Thymus (tissue), 11 donors: ENCODE measurements around the gene PCTP. TPM values are rescaled to one million over a fixed set of nuclear protein-coding genes. Genes with fewer than 3 reads are reported as not detected.

Source experiments
- DNase-seq, 9 donors: peaks; one replicate each; pipeline ENCODE4 v3.0.0-alpha.2; 2013; ENCODE audit warnings: low spot score in 9 of 9, low read depth in 6 of 9, missing footprints in 1 of 9
- H3K27ac ChIP-seq, 2 donors: one replicate each; pipeline ENCODE4 v1.5.1; 2013; ENCODE audit warnings: control low read depth in 1 of 2, low read depth in 1 of 2, low read length in 1 of 2, mild to moderate bottlenecking in 1 of 2, moderate library complexity in 1 of 2
- H3K27me3 ChIP-seq, 2 donors: one replicate each; pipeline ENCODE4 v1.5.1; 2013; ENCODE audit warnings: low read length in 1 of 2; ENCODE audit not compliant: control insufficient read depth in 2 of 2, insufficient read depth in 1 of 2
- H3K36me3 ChIP-seq, 2 donors: one replicate each; pipeline ENCODE4 v1.5.1; 2013; ENCODE audit warnings: low read length in 1 of 2, mild to moderate bottlenecking in 1 of 2, moderate library complexity in 1 of 2; ENCODE audit not compliant: control insufficient read depth in 2 of 2, insufficient read depth in 2 of 2
- H3K4me1 ChIP-seq, 2 donors: one replicate each; pipeline ENCODE4 v1.5.1; 2013; ENCODE audit warnings: low read length in 2 of 2; ENCODE audit not compliant: control insufficient read depth in 2 of 2, insufficient read depth in 2 of 2
- H3K4me3 ChIP-seq, 2 donors: one replicate each; pipeline ENCODE4 v1.5.1; 2013; ENCODE audit warnings: low read length in 2 of 2, control low read depth in 1 of 2, mild to moderate bottlenecking in 1 of 2
- H3K9me3 ChIP-seq, 2 donors: one replicate each; pipeline ENCODE4 v1.5.1; 2013; ENCODE audit warnings: low read length in 1 of 2, mild to moderate bottlenecking in 1 of 2; ENCODE audit not compliant: control insufficient read depth in 2 of 2, insufficient read depth in 1 of 2
- WGBS: extraction: QIAGEN DNeasy Blood & Tissue Kit; methylation state at CpG from one replicate; pipeline ENCODE4 v1.1.7; 2013; 5-methylcytosine and 5-hydroxymethylcytosine counted together
- polyA plus RNA-seq: library from polyadenylated mRNA; stranded (reverse); fragments of 200-250 nt; gene quantifications from one replicate; pipeline ENCODE4 v1.2.3, GENCODE V29; 2013
- total RNA-seq: library from RNA; stranded (reverse); fragments of 120-200 nt; gene quantifications from one replicate; pipeline ENCODE4 v1.2.4, GENCODE V29; 2013
- donor health status: healthy.

PCTP gene
- total and polyA plus RNA-seq, 2 donors = 8.1 to 18.9 TPM

- no peak overlapping the region for H3K27ac ChIP-seq
- H3K4me3 ChIP-seq = no peak overlapping the region
- H3K9me3 ChIP-seq = no peaks in the 10 kb centered on the region
- WGBS = 95% methylated on average over 4 of the region's 4 CpGs
- no peaks in the 10 kb centered on the region for H3K36me3 ChIP-seq
- no peaks in the 10 kb centered on the region for H3K27me3 ChIP-seq
- H3K4me1 ChIP-seq = no peaks in the 10 kb centered on the region
- no peak for DNase-seq
These were observed 40.9 kb upstream of the PCTP start for GRCh38 chr17:55709984-55710383.

GRCh38 chr17:55710410-55710809, 40.4 kb upstream of the PCTP start:
- 86% methylated on average over 3 of the region's 3 CpGs for WGBS
- H3K36me3 ChIP-seq = no peaks in the 10 kb centered on the region
- no peak for DNase-seq
- H3K4me3 ChIP-seq = no peak overlapping the region
- no peaks in the 10 kb centered on the region for H3K4me1 ChIP-seq
- H3K27me3 ChIP-seq = no peaks in the 10 kb centered on the region
- H3K9me3 ChIP-seq = no peaks in the 10 kb centered on the region
- no peak overlapping the region for H3K27ac ChIP-seq

- 79% methylated on average over 4 of the region's 4 CpGs for WGBS
- Histone ChIP-seq H3K4me3 (no peak overlapping the region), H3K36me3 (no peaks in the 10 kb centered on the region), H3K27ac (no peak overlapping the region), H3K27me3 (no peaks in the 10 kb centered on the region), H3K4me1 (no peaks in the 10 kb centered on the region), H3K9me3 (no peaks in the 10 kb centered on the region)
- DNase-seq = no peak
These were observed 39.9 kb upstream of the PCTP start for GRCh38 chr17:55710829-55711496.

GRCh38 chr17:55717432-55717831, 33.4 kb upstream of the PCTP start:
- H3K27me3 ChIP-seq = no peaks in the 10 kb centered on the region
- H3K36me3 ChIP-seq = no peaks in the 10 kb centered on the region
- DNase-seq = no peak
- no peak overlapping the region for H3K4me3 ChIP-seq
- WGBS = 97% methylated on average over 4 of the region's 4 CpGs
- no peaks in the 10 kb centered on the region for H3K9me3 ChIP-seq
- H3K4me1 ChIP-seq = no peaks in the 10 kb centered on the region
- no peak overlapping the region for H3K27ac ChIP-seq

- H3K27me3 ChIP-seq = peaks cover 0 to 4% of the 10 kb centered on the region in 2 donors
- 64% methylated on average over 11 of the region's 11 CpGs for WGBS
- peak; percentile 18 to 75 (median 38) for DNase-seq
These were observed 32.7 kb upstream of the PCTP start for GRCh38 chr17:55717898-55718735.

GRCh38 chr17:55720919-55721836, 29.7 kb upstream of the PCTP start:
- DNase-seq = no peak
- Histone ChIP-seq H3K4me1 (no peaks in the 10 kb centered on the region), H3K4me3 (no peak overlapping the region), H3K27me3 (peaks cover 4% of the 10 kb centered on the region in 2 donors), H3K27ac (no peak overlapping the region), H3K36me3 (no peaks in the 10 kb centered on the region), H3K9me3 (no peaks in the 10 kb centered on the region)
- WGBS = 92% methylated on average over 6 of the region's 6 CpGs

More at GRCh38 chr17:55717898-55718735, 32.7 kb upstream of the PCTP start:
- H3K27ac ChIP-seq = no peak overlapping the region
- no peaks in the 10 kb centered on the region for H3K9me3 ChIP-seq
- no peaks in the 10 kb centered on the region for H3K4me1 ChIP-seq
- H3K4me3 ChIP-seq = no peak overlapping the region
- no peaks in the 10 kb centered on the region for H3K36me3 ChIP-seq

GRCh38 chr17:55722016-55722736, 28.7 kb upstream of the PCTP start:
- Histone ChIP-seq H3K27me3 (peaks cover 4% of the 10 kb centered on the region in 2 donors), H3K27ac (peak overlapping the region in 1 of 2 donors; percentile 67), H3K4me3 (no peak overlapping the region), H3K36me3 (no peaks in the 10 kb centered on the region), H3K9me3 (no peaks in the 10 kb centered on the region), H3K4me1 (no peaks in the 10 kb centered on the region)
- no peak for DNase-seq
- WGBS = 88% methylated on average over 5 of the region's 5 CpGs

GRCh38 chr17:55722742-55723487, 27.9 kb upstream of the PCTP start, which contains the start of gene TMEM100:
TMEM100 (minus strand) TSS chr17:55722864; CDS start chr17:55721070, 1,794 bp downstream.
- 47% methylated on average over 12 of the region's 12 CpGs for WGBS

More at GRCh38 chr17:55722742-55723487, 27.9 kb upstream of the PCTP start, which contains the start of gene TMEM100:
- H3K36me3 ChIP-seq = no peaks in the 10 kb centered on the region
- no peak within 1 kb of the TSS for H3K4me3 ChIP-seq
- DNase-seq = peak in 2 of 9 donors; percentile 3 to 12
- H3K27me3 ChIP-seq = peaks cover 4% of the 10 kb centered on the region in 2 donors
- peak within 1 kb of the TSS in 1 of 2 donors; percentile 67 for H3K27ac ChIP-seq
- no peaks in the 10 kb centered on the region for H3K9me3 ChIP-seq
- no peaks in the 10 kb centered on the region for H3K4me1 ChIP-seq
